Subcutaneous abdominal adipose tissue (tissue), 5 donors: ENCODE measurements around the gene SH2D3C.
A peak's percentile ranks its signal among the peaks of the same experiment; 100 is the strongest.

Source experiments
- H3K27ac ChIP-seq: one replicate; pipeline ENCODE4 v1.7.0; 2013; ENCODE audit warnings: low read depth, mild to moderate bottlenecking, inconsistent platforms, low read length, moderate library complexity
- H3K27me3 ChIP-seq, 5 donors: one replicate each; pipeline ENCODE4 v1.7.0; 2013; ENCODE audit warnings: low read length in 5 of 5, inconsistent platforms in 1 of 5; ENCODE audit not compliant: control insufficient read depth in 5 of 5, insufficient read depth in 4 of 5
- H3K36me3 ChIP-seq, 5 donors: one replicate each; pipeline ENCODE4 v1.7.0; 2013; ENCODE audit warnings: low read length in 5 of 5; ENCODE audit not compliant: control insufficient read depth in 5 of 5, insufficient read depth in 5 of 5
- H3K4me1 ChIP-seq, 5 donors: one replicate each; pipeline ENCODE4 v1.7.0; 2013; ENCODE audit warnings: low read length in 5 of 5, mild to moderate bottlenecking in 3 of 5, moderate library complexity in 1 of 5; ENCODE audit not compliant: control insufficient read depth in 5 of 5, insufficient read depth in 5 of 5
- H3K4me3 ChIP-seq, 5 donors: one replicate each; pipeline ENCODE4 v1.7.0; 2013; ENCODE audit warnings: low read length in 5 of 5, low read depth in 1 of 5
- H3K9ac ChIP-seq, 5 donors: one replicate each; pipeline ENCODE4 v1.7.0; 2013; ENCODE audit warnings: low read length in 5 of 5, mild to moderate bottlenecking in 4 of 5, moderate library complexity in 3 of 5
- H3K9me3 ChIP-seq, 5 donors: one replicate each; pipeline ENCODE4 v1.7.0; 2013; ENCODE audit warnings: low read length in 5 of 5; ENCODE audit not compliant: control insufficient read depth in 5 of 5
- donor health status: healthy.
- donor health status: healthy.
- donor health status: healthy.
- donor health status: healthy.
- donor health status: healthy.

SH2D3C gene

DNA sequence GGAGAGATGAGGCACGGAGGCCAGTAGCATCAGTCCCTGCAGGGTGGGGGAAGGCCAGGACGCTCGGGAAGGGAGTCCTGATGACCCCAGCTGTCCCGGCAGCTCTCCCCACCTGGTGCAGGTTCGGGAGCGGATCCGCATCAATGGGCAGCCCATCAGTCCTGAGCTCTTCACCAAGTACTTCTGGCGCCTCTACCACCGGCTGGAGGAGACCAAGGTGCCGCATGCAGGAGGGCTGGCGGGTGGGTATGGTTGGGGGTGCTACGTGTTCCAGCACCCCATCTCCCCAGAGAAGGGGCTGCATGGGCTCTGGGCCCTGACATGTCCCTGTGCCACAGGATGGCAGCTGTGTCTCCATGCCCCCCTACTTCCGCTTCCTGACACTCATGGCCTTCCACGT, 28.4 kb upstream of the SH2D3C start:
- no peaks in the 10 kb centered on the region for H3K9me3 ChIP-seq
- no peak overlapping the region for H3K27ac ChIP-seq
- H3K36me3 ChIP-seq = peaks cover 0 to 47% (median 42%) of the 10 kb centered on the region in 5 donors
- peaks cover 6 to 35% (median 27%) of the 10 kb centered on the region in 5 donors for H3K4me1 ChIP-seq
- H3K4me3 ChIP-seq = no peak overlapping the region
- no peak overlapping the region for H3K9ac ChIP-seq
- H3K27me3 ChIP-seq = no peaks in the 10 kb centered on the region

DNA sequence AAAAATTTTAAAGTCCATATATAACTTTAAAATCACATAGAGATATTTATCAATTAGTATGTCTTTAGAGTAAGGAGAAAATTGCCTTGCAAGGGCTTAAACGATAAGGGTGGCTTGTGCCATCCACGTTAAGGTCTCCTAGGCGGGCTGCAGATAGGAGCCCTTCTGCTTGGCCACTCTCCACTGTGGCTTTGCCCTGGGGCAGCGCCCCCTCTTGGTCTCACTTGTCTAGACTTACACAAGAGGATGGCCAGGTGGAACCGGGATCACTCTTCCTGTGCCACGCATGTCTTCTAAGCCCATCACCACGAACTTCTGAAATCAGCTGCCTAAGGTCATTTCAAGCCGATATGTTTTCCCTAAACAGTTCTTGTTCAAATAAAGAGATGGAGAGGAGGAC, 27.2 kb upstream of the SH2D3C start:
- H3K27ac ChIP-seq = no peak overlapping the region
- H3K9me3 ChIP-seq = no peaks in the 10 kb centered on the region
- H3K9ac ChIP-seq = no peak overlapping the region
- no peaks in the 10 kb centered on the region for H3K27me3 ChIP-seq
- peaks cover 6 to 37% (median 29%) of the 10 kb centered on the region in 5 donors for H3K4me1 ChIP-seq
- no peak overlapping the region for H3K4me3 ChIP-seq
- H3K36me3 ChIP-seq = peaks cover 0 to 45% (median 38%) of the 10 kb centered on the region in 5 donors

DNA sequence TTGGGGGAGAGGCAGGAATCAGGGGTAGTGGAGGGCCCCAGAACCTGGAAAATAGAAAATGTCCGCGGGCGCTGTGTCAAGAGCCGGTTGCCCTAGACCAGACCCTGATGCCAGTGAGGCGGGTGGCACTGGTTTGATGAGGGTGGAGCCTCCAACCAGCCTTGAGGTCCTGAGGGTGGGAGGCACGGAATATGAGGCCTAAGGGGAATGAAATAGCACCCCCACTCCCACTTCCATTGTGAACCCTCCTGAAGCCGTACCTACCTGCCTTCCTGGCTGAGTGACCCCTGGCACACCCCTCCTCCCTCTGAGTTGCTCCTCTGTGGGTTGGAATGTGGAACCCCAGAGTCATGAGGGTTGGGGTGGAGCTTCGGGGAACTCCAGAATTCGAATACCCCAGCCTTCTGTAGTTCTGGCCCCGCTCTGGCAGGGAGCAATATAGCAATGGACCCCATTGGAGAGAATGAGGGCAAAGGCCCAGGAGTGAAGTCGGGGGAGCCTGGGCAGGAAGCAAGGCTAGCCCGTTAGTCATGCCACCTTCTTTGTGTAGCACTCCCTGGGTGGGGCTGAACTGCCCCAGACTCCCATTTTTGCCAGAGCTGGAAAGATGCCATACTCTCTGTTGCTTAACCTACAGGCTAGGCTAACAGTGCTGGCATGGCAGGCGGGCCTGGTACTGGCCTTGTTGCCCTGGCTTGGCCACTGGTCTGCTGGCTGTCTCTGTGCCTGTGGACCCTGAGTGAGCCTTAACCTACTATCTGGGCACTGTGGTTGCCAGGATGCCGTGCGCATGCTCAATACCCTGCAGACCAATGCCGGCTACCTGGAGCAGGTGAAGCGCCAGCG, 25.3 kb upstream of the SH2D3C start:
- Histone ChIP-seq H3K4me1 (peaks cover 6 to 24% (median 22%) of the 10 kb centered on the region in 5 donors), H3K36me3 (peaks cover 0 to 31% (median 27%) of the 10 kb centered on the region in 5 donors), H3K9ac (peak overlapping the region; percentile 87 to 100 (median 97)), H3K9me3 (no peaks in the 10 kb centered on the region), H3K27ac (peak overlapping the region; percentile 97), H3K4me3 (peak overlapping the region; percentile 80 to 95 (median 85)), H3K27me3 (no peaks in the 10 kb centered on the region)

DNA sequence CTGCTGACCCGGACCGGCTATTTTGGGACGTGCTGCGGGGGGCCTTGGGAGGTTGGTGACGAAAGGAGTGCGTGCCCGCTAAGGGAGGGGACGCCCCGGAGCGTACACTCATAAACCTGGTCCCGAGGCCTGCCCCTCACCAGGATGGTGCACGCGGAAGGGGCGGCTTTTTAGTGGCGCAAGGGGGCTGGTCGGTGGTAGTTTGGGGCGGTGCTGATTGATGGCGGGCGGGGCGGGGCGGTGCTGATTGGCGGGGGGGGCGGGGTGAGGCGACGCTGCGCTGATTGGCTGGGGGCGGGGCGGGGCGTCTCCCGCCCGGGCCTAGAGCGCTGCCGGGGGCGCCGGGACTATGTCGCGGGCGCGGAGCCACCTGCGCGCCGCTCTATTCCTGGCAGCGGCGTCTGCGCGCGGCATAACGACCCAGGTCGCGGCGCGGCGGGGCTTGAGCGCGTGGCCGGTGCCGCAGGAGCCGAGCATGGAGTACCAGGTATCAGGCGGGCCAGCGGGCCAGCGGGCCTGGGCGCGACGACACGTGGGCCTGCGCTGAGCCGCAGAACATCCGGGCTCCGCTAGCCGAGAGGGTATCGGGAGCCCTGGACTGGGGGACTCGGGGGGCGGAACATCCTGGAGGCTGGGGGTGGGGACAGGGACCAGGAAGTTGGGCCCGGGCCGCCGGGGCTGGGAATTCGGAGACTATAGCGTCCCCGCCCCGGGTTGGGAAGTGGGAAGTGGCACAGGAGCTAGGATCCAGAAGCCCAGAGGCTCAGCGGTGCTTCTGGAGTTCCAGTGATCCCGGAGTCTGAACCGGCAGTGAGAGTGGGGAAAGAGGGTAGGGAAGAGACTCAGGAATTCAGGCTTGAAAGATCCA, 24.3 kb upstream of the SH2D3C start, which contains the start of gene FPGS:
Gene FPGS, plus strand, starts transcription at position 307 of the 868 bp plus-strand sequence. Its CDS starts 43 bp downstream, at position 350.
- Histone ChIP-seq H3K9me3 (no peaks in the 10 kb centered on the region), H3K27me3 (no peaks in the 10 kb centered on the region), H3K36me3 (peaks cover 0 to 22% (median 18%) of the 10 kb centered on the region in 5 donors), H3K9ac (peak within 1 kb of the TSS; percentile 87 to 100 (median 97)), H3K4me3 (peak within 1 kb of the TSS; percentile 80 to 95 (median 85)), H3K27ac (peak within 1 kb of the TSS; percentile 97), H3K4me1 (peaks cover 6 to 31% (median 30%) of the 10 kb centered on the region in 5 donors)

DNA sequence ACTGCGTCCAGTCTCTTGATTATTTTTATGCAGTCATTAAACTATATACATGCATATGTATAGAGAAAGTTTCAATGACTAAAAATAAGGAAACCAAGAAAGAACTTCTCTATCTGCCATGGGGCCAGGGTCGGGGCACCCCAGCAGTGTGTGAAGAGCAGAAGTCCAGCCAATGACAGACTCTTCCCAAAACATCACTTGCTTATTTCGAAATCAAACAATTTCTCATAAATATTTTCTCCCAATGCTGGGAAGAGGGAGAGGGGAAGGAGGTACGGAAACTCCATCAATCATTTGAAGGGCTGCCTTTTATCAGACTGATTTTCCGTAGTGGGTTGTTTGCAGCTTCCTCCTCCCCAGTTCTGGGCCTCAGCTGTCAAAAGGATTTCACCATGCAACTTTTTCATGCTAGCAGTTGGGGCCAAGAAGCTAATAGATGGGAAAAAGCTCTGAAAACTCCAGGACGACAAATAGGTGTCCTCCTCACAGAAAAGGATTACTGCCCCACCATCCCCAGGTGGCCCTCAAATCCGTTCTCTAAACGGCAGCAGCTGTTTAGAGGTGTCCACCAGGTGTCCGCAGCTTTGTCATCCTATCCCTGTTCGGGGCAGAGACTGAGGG, 23.6 kb upstream of the SH2D3C start:
- H3K27ac ChIP-seq = peak overlapping the region; percentile 97
- H3K4me1 ChIP-seq = peaks cover 6 to 34% (median 33%) of the 10 kb centered on the region in 5 donors

DNA sequence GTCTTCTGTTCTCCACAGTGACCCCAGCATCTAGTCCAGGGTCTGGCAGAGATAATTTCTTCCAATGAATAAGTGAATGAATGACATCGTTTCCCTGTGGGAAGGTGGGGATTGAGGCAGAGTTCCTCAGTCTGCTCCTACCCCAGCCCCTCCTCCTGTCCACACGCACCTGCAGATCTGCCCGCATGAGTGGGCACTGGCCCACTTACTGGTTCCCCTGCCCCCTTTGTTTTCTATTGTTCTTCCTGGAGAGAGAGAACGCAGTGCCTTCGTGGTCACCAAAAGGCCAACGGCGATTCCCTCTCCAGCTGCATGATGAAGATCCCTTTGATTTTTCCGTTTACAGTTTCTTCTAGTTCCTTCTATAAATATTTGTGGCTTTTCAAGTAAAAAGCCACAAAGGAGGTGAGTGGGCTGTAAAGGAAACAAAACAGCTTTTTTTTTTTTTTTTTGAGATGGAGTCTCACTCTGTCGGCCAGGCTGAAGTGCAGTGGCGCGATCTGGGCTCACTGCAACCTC, 18.4 kb upstream of the SH2D3C start:
- no peak overlapping the region for H3K4me3 ChIP-seq
- no peak overlapping the region for H3K9ac ChIP-seq
- H3K36me3 ChIP-seq = peaks cover 0 to 12% (median 8%) of the 10 kb centered on the region in 5 donors
- peaks cover 5 to 29% (median 28%) of the 10 kb centered on the region in 5 donors for H3K4me1 ChIP-seq
- no peaks in the 10 kb centered on the region for H3K9me3 ChIP-seq
- no peaks in the 10 kb centered on the region for H3K27me3 ChIP-seq
- H3K27ac ChIP-seq = peak overlapping the region; percentile 35

More for the DNA sequence above, 23.6 kb upstream of the SH2D3C start:
- H3K36me3 ChIP-seq = peaks cover 0 to 14% (median 11%) of the 10 kb centered on the region in 5 donors
- peak overlapping the region; percentile 59 to 85 (median 61) for H3K4me3 ChIP-seq
- no peaks in the 10 kb centered on the region for H3K9me3 ChIP-seq
- H3K27me3 ChIP-seq = no peaks in the 10 kb centered on the region
- H3K9ac ChIP-seq = peak overlapping the region in 4 of 5 donors; percentile 14 to 84 (median 55)

DNA sequence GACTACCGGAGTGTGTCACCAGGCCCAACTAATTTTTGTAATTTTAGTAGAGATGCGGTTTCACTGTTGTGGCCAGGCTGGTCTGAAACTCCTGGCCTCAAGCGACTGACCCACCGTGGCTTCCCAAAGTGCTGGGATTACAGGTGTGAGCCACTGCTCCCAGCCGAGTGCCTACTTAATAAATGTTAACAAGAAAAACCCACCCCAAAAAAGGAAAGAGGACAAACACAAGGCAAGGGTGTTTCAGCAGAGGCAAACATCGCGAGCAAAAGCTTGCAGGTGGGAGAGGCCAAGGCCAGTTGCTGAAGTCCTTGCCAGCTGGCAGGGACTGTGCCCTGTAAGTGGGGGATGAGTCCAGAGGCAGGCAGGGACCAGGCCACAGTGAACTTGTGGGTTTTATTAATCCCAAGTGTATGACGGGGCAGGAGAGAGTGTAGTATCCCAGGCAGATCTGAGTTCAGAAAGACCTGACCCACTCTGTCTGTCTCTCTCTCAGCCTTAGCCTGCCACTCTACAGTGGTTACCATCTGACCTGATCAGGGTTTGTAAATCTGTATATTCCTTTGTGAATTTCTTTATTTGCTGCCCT, 17.9 kb upstream of the SH2D3C start:
- peaks cover 0 to 17% (median 11%) of the 10 kb centered on the region in 5 donors for H3K36me3 ChIP-seq
- no peaks in the 10 kb centered on the region for H3K9me3 ChIP-seq
- no peak overlapping the region for H3K9ac ChIP-seq
- H3K27ac ChIP-seq = peak overlapping the region; percentile 35
- H3K27me3 ChIP-seq = no peaks in the 10 kb centered on the region
- no peak overlapping the region for H3K4me3 ChIP-seq
- peaks cover 5 to 30% (median 28%) of the 10 kb centered on the region in 5 donors for H3K4me1 ChIP-seq

DNA sequence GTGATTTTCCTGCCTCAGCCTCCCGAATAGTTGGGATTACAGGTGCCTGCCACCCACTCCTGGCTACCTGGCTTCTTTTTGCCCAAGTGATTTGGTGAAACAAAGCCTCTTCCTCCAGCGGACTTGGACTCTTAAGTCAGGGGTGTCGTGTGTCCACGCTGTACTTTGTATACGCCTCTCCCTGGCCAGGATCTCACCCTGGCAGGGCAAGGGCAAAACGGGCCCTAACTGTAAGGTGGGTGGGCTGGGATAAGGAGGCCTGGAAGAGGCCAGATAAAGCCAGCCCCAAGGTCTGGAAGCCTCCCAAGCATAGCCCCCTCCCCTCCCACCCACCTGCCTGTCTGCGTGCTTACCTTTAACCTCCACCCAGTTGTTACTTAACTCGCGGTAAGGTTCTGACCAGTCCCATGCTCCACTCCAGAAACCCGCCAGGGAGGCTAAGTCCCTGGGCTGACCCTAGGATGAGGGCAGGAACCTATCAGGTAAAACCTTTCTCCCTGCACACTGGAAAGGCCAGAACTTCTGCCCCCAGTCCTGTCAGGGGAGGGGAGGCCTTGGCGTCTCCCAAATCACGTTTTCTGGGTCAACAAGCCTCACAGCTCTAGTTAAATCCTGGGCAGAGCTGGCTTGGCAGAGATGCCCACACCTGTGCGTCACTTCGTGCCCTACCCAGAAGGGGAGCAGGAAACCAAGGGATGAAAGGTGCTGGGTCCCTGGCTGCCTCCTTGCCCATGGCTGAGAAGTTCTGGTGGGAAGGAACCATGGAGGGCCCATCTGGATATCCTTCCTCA, 15.7 kb upstream of the SH2D3C start:
- H3K4me1 ChIP-seq = peaks cover 5 to 50% (median 44%) of the 10 kb centered on the region in 5 donors
- H3K36me3 ChIP-seq = peaks cover 0 to 37% (median 31%) of the 10 kb centered on the region in 5 donors
- no peak overlapping the region for H3K27ac ChIP-seq
- H3K9ac ChIP-seq = no peak overlapping the region
- H3K27me3 ChIP-seq = no peaks in the 10 kb centered on the region
- no peak overlapping the region for H3K4me3 ChIP-seq
- no peaks in the 10 kb centered on the region for H3K9me3 ChIP-seq
